DMS79 treated with DMSO at 0.1 percent for 48 hours (cell line): ENCODE results near the gene DDI2.

ENCODE experiments used
- DNase-seq: peaks from one replicate; lab custom pipeline; 2025; lab: John Stamatoyannopoulos, UW

The DDI2 gene

GRCh38 chr1:15703562-15703961 lies 86.3 kb downstream of the DDI2 start:
- no peak for DNase-seq

DNA sequence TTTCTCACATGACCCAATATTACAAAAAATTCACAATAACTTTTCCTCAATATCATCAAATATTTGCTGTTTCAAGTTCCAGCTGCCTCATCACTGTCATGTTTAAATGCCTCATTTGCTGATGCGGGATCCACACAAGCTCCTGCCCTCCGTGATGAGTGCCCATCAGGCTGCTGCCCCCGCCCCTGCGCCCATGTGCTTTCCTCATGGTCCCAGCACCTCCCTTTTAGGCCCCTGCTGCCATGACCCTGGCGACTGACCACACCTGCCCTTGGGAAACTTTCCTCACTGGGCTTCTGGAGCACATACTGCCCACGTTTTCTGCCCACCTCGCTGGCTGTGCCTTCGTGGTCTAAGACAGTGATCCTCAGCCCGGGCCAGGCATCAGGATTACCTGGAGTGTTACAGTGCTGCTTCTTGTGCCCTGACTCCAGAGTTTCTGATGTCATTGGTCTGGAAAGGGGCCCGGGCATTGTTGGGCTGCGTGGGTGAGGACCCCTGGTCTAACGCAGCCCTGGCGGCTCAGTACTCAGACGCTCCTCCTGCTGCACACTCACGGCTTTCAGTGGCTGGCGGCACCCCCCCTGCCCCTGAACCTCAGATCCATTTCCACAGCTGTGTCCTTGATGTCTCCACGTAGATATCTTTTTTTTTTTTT lies 87.4 kb downstream of the DDI2 start:
- no peak for DNase-seq

DNA sequence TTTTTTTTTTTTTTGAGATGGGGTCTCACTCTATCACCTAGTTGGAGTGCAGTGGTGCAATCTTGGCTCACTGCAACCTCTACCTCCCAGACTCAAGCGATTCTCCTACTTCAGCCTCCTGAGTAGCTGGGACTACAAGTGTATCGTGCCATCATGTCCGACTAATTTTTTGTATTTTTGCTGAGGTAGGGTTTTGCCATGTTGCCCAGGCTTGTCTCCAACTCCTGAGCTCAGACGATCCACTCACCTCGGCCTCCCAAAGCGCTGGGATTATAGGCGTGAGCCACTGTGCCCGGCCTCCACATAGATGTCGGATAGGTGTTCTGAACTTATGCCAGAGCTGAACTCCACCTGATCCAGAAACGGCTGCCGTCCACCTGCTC lies 87.9 kb downstream of the DDI2 start:
- no peak for DNase-seq

- DNase-seq, result no peak
These were observed 89.5 kb downstream of the DDI2 start for GRCh38 chr1:15706751-15707150.

DNA sequence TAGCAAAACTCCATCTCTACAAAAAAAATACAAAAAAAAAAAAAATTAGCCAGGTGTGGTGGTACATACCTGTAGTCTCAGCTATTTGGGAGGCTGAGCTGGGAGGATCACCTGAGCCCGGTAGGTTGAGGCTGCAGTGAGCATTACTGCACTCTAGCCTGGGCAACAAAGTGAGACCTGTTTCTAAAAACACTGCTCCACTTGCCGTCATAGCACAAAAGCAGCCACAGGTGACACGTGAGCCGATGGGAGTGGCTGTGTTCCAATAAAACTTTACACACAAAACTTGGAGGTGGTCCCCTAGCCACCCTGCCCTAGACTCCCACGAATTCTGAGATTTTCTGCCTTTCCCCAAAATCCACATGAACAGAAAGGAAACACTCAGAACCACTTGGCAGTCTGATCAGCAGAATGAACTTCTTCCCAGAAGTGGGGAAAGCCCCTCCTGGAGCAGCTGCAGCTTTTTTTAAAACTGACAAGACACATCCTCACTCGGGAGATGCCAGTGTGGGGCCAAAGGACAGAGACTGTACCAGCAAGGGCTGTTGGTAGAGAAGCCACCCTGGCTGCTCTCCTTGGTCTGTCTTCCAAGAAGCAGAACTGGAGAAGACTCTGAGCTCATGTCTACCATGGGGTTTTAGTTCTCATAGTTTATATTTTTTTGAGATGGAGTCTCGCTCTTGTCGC lies 90.1 kb downstream of the DDI2 start:
- DNase-seq, result no peak

- no peak for DNase-seq
These were observed 91.4 kb downstream of the DDI2 start for GRCh38 chr1:15708486-15709137.

GRCh38 chr1:15709226-15709625 lies 92.0 kb downstream of the DDI2 start:
- DNase-seq, result no peak

- no peak for DNase-seq
These were observed 94.9 kb downstream of the DDI2 start for GRCh38 chr1:15712168-15712567.

DNA sequence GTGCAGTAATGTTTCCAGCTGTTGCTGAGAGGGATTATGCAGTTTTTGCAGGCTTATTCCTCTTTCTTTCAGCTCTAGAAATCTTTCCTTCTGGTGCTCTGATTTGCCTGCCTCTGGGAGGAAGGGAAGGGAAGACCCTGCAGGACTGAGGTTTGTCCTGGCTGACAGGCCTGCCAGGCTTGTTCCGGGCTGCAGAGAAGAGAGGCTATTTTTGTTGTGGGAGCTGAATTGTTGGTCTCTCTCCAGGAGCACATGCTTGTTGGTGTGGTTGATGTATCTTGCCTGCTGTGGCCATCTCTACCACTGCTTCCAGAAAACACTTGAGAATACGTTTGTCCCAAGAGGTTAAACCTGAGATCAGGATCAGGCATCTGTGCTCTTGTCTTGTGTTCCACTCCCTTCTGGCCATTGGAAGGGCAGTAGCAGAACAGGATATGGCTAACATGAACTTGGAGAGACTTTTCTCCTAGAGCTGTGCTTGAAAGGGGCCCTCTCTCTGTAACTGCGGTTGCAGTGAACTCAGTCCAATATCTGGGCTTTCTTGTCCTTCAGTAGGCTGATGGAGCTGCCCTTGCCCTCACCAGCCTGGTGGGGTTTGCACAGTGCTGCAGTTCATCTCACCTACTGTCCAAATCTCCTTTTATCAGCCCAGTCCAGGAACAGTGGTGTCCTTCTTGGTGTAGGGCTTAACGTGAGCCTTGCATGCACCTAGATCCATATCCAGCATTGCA lies 97.3 kb downstream of the DDI2 start:
- DNase-seq, result peak; percentile 7

- peak; percentile 89 for DNase-seq
These were observed 100.3 kb downstream of the DDI2 start for GRCh38 chr1:15717418-15718125.

- DNase-seq, result no peak
These were observed 100.9 kb downstream of the DDI2 start for GRCh38 chr1:15718199-15718601.
